GM04503 (cell line): ENCODE results near the gene HLCS.

Experiments used
- DNase-seq: peaks from one replicate; pipeline ENCODE4 v3.0.0-alpha.2; 2012; ENCODE audit warnings: low read depth

The HLCS gene

DNA sequence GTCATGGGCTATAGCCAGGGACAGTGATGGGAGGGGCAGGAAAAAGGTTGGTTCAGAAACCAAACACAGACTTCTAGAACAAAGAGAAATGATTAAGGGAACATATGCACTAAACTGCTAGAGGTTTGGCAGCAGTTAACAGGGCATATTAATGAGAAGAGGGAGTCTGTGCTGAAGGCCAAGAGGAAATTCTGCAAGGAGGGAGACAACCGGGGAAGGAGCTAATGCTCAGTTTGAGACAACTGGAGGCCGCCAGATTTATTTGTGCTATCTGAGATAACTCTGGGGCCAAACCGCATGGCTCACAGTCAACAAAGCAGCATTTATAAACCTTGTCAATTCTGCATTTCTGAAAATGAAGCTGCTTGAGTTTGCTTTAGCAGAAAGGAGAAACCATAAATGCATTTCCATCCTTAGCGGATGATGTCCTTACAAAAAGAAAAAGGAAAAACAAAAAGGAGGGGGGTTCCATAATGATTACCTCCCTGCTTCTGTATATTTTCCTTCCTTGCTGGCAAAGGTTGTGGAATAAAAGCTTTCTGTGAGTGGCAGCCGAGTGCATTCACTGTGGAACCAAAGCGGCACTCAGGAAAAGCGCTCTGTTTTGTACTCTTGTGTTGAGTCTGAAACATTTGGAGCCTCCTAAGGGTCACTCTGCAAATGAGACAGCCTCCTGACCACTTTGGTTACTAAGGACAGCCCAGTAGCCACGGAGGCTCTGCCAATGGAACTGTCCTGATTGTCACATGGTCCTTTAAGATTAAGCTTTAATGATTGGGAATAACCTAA is 197.2 kb downstream of the HLCS start:
- DNase-seq, result no peak

DNA sequence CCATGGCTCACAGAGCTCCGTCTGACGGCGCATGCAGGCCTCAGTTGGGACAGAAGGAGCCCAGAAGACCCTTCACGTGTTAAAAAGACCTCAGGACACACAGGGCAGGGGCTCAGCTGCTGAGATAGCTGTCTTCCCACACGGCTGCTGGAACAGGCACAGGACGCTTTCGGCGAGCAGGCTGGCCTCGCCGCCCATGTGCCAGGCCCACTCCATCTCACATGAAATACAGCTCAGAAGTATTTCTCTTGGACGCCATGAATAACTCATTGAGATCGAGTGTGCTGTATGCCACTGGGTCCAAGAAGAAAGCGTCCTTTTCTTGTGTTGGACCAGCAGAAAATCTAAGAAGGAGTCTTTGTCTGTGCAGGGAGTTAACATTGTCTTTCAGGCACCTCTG is 198.0 kb downstream of the HLCS start:
- DNase-seq, result no peak

DNA sequence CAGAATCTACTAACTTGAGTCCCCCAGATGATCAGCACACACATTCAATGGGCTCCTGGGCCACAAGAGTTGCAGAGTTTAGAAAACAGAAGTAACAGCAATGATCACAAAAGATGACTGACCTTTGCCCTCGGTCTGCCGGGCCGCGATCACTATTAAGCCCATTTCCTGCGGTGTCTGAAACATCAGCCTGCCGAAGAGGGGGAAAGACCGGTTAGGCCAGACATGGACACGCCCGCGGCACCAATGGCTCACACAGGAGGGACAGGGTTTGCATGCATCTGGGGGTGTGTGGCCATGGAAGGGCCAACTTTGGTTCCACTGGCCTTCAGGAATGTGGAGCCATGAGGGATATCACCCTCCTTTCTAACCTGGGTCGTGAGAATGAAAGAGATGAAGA is 199.4 kb downstream of the HLCS start:
- no peak for DNase-seq

DNA sequence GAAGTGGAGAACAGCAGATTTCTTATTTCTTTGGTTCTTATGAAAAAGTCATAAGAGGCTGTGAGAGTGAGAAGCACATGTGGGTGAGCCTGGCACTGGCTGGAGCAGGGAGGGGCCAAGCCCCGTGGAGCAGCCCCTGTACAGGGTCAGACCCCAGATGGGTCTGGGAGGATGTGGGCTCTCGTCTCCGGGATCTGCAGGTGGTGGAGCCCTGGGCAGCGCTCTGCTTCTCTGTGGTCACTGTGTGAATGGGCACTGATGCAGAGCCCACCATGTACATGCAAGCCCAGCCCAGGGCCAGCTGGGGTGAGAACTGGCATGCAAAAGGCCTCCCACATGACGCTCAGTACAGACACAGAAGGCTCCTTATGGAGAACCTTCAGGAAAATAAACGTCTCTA is 200.0 kb downstream of the HLCS start:
- no peak for DNase-seq

DNA sequence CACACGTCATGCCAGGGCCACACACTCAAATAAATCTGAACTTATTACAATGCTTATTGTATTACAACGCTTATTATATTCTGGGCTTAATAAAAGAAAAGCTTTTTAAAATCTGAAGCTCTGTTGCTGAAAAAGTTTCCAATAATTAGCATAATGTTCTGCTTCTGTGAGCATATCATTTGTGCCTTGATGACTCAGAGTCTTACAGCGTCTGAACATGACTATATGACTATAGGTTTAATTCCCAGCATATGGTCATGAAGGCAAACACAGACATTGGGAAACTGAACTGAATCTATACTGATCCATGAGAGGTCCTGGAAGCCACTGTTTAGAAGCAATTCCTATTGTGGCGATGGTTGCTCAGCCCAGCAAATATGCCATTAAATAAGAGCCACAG is 201.2 kb downstream of the HLCS start:
- no peak for DNase-seq

DNA sequence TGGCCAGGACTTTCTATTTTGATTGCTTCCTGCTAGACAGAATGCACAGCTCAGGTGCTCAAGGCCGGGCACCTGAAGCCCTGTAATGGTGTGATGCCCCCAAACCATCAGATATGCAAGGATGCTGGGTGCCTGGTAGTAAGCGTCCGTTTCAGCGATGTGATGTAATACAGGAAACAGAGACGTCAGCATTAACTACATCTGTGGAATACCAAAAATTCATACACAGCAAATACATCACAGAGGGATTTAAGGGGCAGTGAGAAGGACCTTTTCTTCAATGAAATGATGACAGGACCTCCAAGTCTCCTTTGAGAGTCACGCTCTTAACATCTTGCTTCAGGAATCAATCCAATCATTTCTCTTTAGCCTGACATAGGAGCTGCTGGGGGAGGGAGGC is 203.2 kb downstream of the HLCS start:
- DNase-seq, result no peak

DNA sequence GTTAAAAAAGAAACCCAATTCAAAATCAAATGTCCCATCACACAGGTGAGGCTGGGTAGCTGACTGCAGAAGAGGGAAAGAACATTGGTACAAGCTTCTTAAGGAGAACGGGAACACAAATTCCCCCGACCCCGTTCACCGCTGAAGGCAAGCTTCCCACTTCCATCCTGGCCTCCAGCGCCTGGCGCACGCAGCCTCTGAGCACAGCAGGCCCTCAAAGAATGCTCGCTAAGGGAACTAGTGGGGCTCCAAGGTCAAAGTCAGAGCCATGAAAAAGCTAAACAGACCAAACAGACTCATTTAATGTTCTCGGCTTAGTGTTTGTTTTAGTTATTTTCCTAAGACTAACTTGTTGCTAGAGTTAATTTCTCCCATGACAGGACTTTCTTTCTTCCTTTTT is 203.8 kb downstream of the HLCS start:
- DNase-seq, result no peak

DNA sequence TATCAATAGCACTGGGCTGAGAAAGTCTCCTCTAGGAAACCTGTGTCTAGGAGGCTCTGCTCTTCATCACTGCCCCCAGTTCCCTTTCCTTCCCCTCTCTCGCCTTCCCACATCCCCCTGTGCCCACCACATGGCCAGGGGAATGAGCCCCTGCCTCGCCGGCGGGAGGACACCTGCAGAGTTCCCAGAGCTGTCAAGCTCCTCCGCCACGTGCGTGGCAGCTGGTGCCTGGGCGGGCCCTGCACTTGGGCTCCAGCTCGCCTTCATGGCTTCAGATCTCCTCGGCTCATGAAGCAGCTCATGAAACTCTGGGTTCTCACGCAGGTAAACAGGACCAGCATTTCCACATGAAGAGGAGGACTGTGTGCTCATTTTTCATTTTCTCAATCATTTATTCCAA is 204.8 kb downstream of the HLCS start:
- DNase-seq, result no peak

DNA sequence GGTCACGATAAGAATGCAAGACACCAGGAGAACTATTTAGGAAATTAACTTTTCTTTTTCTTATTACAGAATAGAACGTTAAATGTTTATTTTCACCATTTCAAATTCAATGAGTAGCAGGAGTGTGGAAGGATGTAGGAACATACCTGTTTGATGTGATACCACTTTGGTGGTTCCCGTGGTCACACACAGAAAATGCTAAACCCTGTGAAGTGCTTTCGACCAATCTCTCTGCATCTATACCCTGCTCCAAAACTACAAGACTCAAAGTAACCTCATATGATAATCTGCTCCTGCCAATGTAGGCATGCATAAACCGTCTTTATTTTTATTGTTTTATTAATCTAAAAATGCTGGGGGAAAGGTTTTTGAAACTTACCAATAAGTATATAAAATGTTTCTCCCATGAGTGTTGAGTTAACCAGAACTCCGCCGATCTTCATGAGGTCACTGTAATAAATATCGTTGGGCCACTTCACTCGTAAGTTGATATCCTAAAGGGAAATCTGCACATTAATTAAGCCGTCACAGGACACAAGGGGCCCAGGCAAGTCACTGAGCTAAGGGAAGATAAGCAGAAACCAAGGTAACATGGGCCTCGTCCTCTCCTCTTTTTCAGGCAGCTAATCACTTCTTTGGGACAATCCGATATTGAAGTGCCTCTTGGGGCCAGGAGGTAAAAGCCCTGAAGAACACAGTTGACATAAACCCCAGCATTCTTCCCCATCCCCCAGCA is 207.0 kb downstream of the HLCS start:
- DNase-seq, result no peak

DNA sequence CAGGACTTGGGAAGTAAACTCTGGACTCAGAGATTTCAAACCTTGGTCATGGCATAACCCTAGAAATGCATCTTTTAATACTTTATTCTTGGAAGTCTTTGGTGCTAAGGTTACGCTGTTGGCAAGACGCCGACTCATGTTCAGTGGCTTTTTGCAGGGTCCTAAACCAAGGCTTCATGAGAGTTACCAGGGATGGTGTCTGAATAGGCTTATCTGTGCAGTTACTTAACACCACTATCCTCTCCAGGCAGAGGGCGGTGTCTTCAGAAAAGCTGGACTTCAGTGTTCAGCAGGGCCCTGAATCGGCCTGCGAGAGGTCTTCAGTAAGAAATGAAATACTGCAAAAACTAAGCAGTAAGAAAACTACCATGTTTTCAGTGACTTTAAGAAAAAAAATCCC is 209.3 kb downstream of the HLCS start:
- no peak for DNase-seq

DNA sequence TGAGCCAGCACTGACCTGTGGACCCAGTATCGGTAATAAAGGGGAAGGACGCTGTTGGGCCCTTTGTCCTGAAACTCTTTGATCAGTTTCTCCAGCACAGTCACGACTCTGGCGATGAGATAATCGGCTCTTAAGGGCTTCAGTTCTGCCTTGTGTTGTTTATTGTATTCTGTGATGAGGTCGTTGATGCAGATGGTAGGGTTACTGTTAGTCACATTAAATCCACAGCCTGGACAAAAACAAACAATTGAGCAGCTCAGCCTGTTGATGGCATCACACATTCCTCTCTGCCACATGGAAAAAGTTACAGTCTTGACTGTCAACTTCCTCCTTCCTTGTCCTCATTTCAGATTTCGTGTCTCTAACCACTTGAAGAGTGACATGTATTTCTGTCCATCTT is 209.9 kb downstream of the HLCS start:
- peak; percentile 16 for DNase-seq

DNA sequence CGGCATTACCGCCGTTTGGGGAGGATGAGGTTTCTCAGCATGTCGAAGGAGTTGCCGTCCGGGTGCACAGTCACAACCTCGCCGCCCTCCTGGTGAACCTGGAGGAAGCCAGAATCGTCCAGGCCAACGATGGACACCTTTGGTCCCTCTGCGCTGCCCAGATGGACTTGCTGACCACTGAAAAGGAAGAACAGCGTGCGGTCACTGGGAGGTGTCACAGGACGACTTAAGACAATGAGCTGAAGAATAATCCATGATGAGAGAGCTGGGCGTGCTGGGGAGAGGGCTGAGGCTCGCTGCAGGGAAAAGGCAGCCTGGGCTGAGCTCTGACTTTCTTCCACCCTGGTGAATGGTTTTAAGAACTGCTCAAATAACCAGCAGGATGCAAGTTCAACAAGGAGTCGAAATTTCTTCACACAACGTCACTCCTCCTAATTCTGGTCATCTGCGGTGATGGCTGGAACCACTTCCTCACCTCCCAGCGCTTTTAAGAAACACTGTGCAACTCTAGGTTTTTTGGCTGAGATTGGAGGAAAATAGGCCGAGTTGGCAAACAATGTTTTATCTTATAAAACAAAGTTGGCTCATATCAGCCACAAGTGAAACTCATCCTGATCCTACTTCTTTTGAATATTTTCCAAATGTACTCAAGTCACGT is 212.1 kb downstream of the HLCS start:
- no peak for DNase-seq

DNA sequence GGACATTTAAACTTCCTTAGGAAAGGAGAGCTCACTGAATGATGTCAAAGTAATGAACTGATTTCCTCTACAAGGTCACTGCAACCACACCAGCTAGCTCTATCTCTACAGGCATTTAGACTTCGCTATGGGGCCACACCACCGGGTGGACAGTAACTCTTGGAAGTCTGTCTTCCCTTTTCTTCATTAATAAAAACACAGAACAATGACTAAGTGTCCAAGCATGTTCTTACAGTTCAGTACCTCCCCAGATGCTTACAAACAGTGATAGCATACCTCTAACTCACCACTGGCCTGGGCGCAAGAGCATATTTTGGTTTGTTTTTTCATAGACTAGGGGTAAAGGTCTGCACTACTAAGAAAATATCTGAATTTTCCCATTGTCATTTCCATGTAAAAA is 212.9 kb downstream of the HLCS start:
- DNase-seq, result no peak

DNA sequence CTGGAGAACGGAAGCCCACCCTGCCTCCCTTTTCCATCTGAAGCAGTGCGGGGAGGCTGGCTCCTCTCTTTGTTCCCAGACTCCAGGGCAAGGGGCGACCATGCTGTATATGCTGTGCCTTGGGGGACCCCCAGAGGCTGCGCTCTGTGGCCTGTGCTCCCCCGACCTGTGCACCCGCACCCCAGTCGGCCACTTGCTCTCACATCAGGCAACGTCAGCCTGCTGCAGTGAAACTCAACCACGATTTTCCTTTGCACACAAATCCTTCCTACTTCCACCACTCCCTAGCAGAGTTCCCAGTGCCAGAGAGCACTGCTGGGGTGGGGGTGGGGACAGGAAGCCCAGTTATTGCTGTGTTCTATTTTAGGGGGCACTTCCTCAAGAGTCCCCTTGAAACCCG is 215.1 kb downstream of the HLCS start:
- DNase-seq, result no peak

DNA sequence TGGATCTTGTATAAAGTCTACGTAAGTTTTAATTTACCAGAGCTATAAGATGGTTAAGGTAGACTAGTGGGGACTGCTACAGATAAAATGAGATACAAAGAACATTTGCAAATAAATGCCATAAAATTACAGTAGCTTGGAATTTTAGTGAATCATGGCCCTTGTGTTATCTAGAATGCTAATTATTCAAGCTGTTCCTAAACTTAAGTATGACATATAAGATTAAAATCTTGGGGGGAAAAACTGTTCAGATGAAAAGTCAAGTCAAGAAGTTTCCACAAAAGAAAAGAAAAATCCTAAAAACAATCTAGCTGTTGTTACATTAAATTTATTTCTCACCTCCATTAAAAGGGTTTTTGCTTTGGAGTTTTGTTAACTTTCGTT is 215.9 kb downstream of the HLCS start:
- DNase-seq, result no peak

DNA sequence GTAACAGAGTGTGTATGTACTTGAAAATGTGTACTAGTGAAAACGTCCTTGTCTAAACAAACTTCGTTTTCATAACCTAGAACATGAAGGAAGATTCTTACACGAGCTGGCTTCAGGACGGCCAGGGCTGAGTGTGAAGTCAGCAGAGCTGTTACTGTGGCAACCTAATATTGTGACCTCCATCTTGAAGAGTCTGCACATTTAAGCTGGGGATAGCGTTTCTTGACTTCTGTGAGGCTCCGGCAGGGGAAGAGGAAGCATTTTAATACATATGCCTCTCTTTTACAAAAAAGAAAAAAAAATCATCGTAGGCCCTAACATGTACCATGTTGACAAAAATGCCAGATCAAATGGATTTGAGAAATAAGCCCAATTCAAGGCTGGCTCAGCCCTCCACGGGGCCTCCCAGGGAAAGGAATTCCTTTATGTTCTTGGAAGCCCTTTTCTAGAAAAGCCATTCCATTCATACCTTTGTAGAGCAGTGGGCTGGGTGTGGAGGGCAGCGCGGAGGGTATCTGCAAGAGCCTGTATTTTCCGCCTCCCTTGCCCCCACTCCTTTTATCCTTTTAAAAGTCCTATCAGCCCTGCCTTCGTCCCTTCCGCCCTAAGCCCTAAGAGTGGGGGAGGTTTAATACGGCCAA is 216.4 kb downstream of the HLCS start:
- DNase-seq, result no peak

DNA sequence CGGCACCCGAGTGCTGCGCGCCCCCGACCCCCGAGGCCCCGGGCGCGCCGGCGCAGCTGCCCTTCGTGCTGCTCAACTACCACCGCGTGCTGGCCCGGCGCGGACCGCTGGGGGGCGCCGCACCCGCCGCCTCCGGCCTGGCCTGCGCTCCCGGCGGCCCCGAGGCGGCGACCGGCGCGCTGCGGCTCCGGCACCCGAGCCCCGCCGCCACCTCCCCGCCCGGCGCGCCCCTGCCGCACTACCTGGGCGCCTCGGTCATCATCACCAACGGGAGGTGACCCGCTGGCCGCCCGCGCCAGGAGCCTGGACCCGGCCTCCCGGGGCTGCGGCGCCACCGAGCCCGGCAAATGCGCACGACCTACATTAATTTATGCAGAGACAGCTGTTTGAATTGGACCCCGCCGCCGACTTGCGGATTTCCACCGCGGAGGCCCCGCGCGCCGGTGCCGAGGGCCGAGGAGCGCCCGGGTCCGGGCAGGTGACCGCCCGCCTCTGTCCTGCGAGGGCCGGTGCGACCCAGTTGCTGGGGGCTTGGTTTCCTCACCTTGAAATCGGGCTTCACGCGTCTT is 218.6 kb downstream of the HLCS start:
- no peak for DNase-seq

DNA sequence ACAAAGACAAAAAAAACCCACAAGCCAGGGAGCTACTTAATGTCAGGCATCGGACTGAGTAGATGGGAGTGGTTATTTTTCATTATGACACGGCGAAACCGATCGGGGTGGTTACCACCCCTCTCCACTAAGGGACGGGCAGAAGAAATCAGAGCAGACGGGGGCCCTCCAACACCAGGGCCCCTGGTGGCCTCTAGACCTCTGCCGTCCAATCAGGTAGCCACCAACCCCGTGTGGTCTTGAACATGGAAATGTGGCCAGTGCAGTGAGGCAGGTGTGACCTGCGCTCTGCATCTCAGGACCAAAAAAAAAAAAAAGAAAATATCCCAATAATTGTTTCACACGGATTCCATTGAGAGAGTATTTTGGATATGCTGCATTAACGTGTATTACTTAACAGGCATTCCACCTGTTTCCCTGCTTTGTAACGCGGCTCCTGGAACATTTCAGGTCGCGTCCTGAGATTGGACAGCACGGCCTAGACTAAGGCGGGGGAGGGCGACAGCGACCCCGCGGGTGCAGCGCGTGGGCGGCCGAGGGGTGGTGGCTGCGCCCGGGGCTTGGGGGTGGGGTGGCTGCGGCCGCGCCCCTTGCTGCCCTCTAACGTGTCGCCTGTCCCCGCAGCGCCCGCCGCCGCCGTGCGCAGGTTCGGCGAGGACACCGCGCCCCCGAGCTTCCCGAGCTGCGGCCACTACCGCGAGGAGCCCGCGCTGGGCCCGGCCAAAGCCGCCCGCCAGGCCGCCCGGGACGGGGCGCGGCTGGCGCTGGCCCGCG is 219.2 kb downstream of the HLCS start:
- DNase-seq, result no peak

DNA sequence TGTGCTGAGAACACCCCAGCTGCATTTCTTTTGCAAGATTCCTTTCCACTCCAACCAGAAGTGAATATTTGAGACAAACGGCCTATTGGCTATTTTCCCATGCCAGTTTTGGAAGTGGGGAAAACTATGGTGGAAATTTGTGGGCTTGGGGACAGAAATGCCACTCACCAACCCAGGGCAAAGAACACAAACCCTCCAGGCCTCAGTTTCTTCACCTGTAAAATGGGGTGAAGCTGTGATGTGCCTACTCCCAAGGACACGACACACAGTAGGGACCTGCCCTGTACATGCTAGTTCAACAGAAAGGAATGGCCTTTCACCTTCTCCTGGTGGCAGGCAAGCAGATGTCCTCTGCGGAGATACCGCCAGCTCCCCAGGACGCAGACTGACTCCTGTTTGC is 221.0 kb downstream of the HLCS start:
- DNase-seq, result no peak

DNA sequence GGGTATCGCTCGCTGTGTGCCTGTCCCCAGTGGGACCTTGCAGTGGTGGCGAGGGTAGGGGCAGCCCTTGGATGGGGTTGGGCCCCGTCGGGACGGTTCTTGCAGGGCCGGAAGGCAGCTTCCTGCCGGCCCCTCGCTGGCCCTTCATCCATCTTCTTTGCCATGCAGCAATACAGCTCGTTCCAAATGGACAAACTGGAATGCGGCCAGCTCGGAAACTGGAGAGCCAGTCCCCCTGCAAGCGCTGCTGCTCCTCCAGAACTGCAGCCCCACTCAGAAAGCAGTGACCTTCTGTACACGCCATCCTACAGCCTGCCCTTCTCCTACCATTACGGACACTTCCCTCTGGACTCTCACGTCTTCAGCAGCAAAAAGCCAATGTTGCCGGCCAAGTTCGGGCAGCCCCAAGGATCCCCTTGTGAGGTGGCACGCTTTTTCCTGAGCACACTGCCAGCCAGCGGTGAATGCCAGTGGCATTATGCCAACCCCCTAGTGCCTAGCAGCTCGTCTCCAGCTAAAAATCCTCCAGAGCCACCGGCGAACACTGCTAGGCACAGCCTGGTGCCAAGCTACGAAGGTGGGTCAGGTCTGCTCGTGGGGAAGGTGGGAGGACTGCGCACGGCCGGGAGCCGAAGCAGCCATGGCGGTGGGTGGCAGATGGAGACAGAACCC is 221.8 kb downstream of the HLCS start:
- no peak for DNase-seq

DNA sequence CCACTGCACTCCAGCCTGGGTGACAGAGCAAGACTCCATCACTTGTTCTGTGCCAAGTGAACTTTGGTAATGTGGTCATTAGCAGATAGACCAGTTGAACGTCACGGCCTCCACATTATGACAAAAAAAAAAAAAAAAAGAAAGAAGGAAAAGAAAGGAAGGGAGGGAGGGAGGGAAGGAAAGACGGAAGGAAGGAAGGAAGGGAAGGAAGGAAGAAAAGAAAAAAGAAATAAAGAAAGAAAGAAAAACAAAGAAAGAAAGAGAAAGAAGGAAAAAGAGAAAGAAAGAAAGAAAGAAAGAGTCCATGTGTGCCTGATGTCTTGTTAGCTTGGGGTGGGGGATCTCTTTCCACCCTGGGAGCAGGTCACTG is 222.3 kb downstream of the HLCS start:
- DNase-seq, result no peak
